Osteoblast (primary cell): ENCODE measurements around the gene PTH1R. TPM values are rescaled to one million over a fixed set of nuclear protein-coding genes. Genes with fewer than 3 reads are reported as not detected.

Source experiments
- DNase-seq: peaks from one replicate; pipeline ENCODE4 v3.0.0; 2011; ENCODE audit warnings: low spot score, mixed read lengths; ENCODE audit not compliant: insufficient read length; ENCODE audit errors: missing footprints
- H2AFZ ChIP-seq: 2 replicates; pipeline ENCODE4 v1.6.0; 2011; ENCODE audit warnings: mild to moderate bottlenecking, low read length
- H3K27ac ChIP-seq: 2 replicates; pipeline ENCODE4 v1.5.1; 2011; ENCODE audit warnings: mild to moderate bottlenecking, low read depth, low read length, moderate library complexity
- H3K27me3 ChIP-seq: 2 replicates; pipeline ENCODE4 v1.6.0; 2012; ENCODE audit warnings: mild to moderate bottlenecking, control low read depth, inconsistent platforms, low read length, moderate library complexity; ENCODE audit not compliant: insufficient read depth
- H3K36me3 ChIP-seq: 2 replicates; pipeline ENCODE4 v1.5.1; 2011; ENCODE audit warnings: mild to moderate bottlenecking, low read length, control low read depth, moderate library complexity; ENCODE audit not compliant: insufficient read depth
- H3K4me1 ChIP-seq: 2 replicates; pipeline ENCODE4 v1.5.1; 2011; ENCODE audit warnings: mild to moderate bottlenecking, low read length, control low read depth, moderate library complexity; ENCODE audit not compliant: insufficient read depth
- H3K4me2 ChIP-seq: 2 replicates; pipeline ENCODE4 v1.6.0; 2011; ENCODE audit warnings: mild to moderate bottlenecking, low read length; ENCODE audit not compliant: insufficient read depth
- H3K4me3 ChIP-seq: fragments of 200-600 bp; sonication (generic); 3 replicates; pipeline ENCODE4 v1.5.1; 2012; ENCODE audit warnings: mild to moderate bottlenecking, low read length, inconsistent platforms; ENCODE audit not compliant: insufficient read depth
- H3K79me2 ChIP-seq: 2 replicates; pipeline ENCODE4 v1.6.0; 2012; ENCODE audit warnings: mild to moderate bottlenecking, low read length, control low read depth, inconsistent platforms; ENCODE audit not compliant: insufficient read depth
- H3K9me3 ChIP-seq: 2 replicates; pipeline ENCODE4 v1.5.1; 2011; ENCODE audit warnings: low read depth, low read length, control low read depth
- H4K20me1 ChIP-seq: 2 replicates; pipeline ENCODE4 v1.6.0; 2012; ENCODE audit warnings: mild to moderate bottlenecking, low read length, control low read depth; ENCODE audit not compliant: insufficient read depth
- total RNA-seq: library from RNA; depleted of rRNA; stranded (reverse); fragments of >200 nt; gene quantifications from 2 replicates; pipeline ENCODE4 v1.2.3, GENCODE V29; 2012
- TF ChIP-seq, protein P1 (sequence below): IDR thresholded peaks from 2 replicates; pipeline ENCODE4 v1.5.1; 2011; ENCODE audit warnings: mild to moderate bottlenecking, low read depth, low read length, moderate library complexity; ENCODE audit errors: extremely low read depth

The PTH1R gene
- total RNA-seq, 1 donor = 0.36 TPM

DNA sequence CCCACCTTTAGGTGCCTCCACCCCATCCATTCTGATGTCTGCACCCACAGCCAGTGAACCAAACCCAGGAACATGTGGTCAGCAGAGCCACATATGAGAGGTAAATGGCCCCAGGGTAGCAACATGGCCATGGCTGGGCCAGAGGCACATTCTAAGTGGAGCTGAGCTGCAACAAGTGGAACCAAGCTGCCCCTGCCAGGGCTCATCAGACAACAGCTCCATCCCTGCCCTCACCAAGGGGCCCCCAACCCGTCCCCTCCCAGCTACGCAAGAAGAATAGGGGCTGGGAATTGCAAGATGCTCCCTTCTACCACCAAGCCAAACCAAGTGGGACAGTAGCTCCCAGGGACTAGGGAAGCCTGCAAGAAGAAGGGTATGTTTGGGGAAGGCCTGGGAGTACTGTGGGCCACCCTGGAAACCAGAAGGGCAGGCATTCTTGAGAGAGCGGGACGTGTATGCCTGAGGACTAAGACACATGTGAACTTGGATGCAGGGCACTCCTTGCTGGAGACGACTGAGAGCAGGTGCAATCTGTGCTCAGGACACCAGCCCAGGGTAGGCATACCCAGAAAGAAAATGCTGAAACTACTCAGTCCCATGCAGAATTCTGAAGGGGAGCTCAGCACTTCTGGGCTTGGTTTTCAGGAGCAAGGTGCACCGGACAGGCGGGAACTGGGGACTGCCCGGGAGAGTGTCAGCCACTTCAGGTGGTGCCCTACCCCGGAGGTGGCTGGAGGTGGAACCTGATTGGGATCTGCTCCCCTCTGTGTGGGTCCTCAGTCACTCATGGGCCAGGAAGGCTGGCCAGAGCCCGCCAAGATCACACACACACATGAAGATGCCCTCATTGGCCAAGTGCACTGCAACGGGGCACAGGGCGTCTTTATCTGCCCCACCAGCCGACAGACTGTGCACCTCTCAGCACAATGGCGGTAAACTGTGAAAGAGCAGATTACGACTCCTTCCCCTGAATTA lies 23.8 kb upstream of the PTH1R start:
- Histone ChIP-seq H3K9me3 (no peaks in the 10 kb centered on the region), H3K27ac (no peak overlapping the region), H4K20me1 (no peaks in the 10 kb centered on the region), H3K27me3 (peaks cover 8% of the 10 kb centered on the region), H3K79me2 (no peaks in the 10 kb centered on the region), H3K4me1 (no peaks in the 10 kb centered on the region), H2AFZ (no peak overlapping the region), H3K4me2 (no peak overlapping the region), H3K4me3 (no peak overlapping the region), H3K36me3 (no peaks in the 10 kb centered on the region)
- peak; percentile 34 for DNase-seq
- TF ChIP-seq, protein P1, sequence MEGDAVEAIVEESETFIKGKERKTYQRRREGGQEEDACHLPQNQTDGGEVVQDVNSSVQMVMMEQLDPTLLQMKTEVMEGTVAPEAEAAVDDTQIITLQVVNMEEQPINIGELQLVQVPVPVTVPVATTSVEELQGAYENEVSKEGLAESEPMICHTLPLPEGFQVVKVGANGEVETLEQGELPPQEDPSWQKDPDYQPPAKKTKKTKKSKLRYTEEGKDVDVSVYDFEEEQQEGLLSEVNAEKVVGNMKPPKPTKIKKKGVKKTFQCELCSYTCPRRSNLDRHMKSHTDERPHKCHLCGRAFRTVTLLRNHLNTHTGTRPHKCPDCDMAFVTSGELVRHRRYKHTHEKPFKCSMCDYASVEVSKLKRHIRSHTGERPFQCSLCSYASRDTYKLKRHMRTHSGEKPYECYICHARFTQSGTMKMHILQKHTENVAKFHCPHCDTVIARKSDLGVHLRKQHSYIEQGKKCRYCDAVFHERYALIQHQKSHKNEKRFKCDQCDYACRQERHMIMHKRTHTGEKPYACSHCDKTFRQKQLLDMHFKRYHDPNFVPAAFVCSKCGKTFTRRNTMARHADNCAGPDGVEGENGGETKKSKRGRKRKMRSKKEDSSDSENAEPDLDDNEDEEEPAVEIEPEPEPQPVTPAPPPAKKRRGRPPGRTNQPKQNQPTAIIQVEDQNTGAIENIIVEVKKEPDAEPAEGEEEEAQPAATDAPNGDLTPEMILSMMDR = no peak

DNA sequence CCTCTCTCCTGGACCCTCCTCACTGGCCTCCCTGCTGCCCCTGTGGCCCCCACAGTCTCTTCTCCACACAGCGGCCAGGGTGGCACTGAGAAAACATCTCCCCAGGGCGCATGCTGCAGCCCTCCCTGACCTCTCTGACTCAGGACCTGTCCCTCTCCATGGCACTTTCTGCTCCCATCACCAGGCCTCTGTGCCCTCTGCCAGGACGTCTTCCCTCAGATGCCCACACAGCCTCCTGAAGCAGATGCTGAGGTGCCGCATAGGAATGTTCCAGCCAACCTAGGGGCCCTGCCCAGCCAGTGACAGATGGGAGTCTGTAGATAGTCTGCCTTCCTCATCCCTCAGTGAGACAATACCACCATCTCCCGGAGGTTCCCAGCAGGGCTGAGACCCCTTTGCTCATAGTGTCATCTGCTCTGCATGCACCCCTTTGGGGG lies 22.9 kb upstream of the PTH1R start:
- TF ChIP-seq, protein P1 = no peak
- Histone ChIP-seq H4K20me1 (no peaks in the 10 kb centered on the region), H3K4me3 (no peak overlapping the region), H3K27me3 (peaks cover 11% of the 10 kb centered on the region), H3K9me3 (no peaks in the 10 kb centered on the region), H3K4me2 (no peak overlapping the region), H2AFZ (no peak overlapping the region), H3K4me1 (no peaks in the 10 kb centered on the region), H3K27ac (no peak overlapping the region), H3K36me3 (no peaks in the 10 kb centered on the region), H3K79me2 (no peaks in the 10 kb centered on the region)
- no peak for DNase-seq

DNA sequence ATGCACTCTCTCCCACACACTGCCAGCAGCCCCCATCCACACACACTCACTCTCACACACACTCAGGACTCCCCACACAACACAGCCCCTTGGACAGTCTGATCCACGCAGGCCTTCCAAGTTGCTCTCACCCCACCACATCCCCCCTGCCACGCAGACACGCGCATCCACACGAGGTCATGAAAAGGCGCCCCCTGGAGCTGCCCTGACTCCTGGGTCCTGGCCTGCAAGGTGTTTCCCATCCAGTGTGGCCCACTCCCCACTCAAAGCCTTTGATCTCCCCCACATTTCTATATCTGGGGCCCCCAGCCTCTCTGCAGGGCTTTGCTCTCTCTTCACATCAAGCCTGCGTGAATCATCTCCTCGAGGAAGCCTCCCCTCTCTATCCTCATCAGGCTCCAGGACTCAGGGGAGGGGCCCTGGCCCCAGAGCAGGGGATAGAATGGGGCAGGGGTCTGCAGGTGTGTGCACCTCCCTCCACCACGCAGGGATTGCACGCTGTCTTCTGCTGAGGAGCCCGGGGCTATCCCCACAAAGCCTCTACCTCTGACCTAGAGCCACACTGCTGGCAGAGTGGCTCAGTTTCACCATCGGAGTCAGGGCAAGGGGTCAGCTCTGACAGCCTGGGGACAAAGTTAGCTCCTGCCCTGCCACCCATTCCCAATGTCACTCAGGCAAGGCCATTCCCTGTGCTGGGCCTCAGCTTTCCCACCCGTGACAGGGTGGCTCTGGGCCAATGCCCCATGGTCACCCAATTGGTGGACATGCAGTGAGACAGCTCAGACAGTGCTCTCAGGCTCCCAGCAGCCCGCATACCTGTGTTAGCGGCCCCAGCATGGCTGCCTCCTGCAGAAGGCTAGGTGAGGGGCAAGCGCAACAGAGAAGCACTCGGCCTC lies 20.7 kb upstream of the PTH1R start:
- TF ChIP-seq, protein P1 = no peak

More for the DNA sequence above, 20.7 kb upstream of the PTH1R start:
- DNase-seq = peak; percentile 52
- Histone ChIP-seq H2AFZ (no peak overlapping the region), H3K36me3 (no peaks in the 10 kb centered on the region), H3K27ac (no peak overlapping the region), H3K79me2 (no peaks in the 10 kb centered on the region), H3K9me3 (no peaks in the 10 kb centered on the region), H3K4me3 (no peak overlapping the region), H4K20me1 (no peaks in the 10 kb centered on the region), H3K4me1 (no peaks in the 10 kb centered on the region), H3K4me2 (no peak overlapping the region), H3K27me3 (peaks cover 12% of the 10 kb centered on the region)
